Fibroblast of skin of scalp (primary cell): Measurements from ENCODE around the gene OR1E1. TPM values are rescaled to one million over a fixed set of nuclear protein-coding genes. Genes with fewer than 3 reads are reported as not detected.
"Not testable (repeated sequence)": the region's sequence is repeated elsewhere in the genome, so short reads cannot be mapped to it uniquely, and the experiment has no call there.

ENCODE experiments used
- DNase-seq: peaks from one replicate; pipeline ENCODE4 v3.0.0-alpha.2; 2013
- polyA plus RNA-seq, 2 experiments: library from polyadenylated mRNA; unstranded; fragments of 120-200 nt; gene quantifications; one replicate each; pipeline ENCODE4 v1.2.1, GENCODE V29; 2013; ENCODE audit not compliant: insufficient read length in 2 of 2

OR1E1 gene, protein sequence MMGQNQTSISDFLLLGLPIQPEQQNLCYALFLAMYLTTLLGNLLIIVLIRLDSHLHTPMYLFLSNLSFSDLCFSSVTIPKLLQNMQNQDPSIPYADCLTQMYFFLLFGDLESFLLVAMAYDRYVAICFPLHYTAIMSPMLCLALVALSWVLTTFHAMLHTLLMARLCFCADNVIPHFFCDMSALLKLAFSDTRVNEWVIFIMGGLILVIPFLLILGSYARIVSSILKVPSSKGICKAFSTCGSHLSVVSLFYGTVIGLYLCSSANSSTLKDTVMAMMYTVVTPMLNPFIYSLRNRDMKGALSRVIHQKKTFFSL
- not detected for polyA plus RNA-seq (2013, experiment 1 of 2; ENCODE audit: insufficient read length)
- not detected for polyA plus RNA-seq (2013, experiment 2 of 2; ENCODE audit: insufficient read length)

DNA sequence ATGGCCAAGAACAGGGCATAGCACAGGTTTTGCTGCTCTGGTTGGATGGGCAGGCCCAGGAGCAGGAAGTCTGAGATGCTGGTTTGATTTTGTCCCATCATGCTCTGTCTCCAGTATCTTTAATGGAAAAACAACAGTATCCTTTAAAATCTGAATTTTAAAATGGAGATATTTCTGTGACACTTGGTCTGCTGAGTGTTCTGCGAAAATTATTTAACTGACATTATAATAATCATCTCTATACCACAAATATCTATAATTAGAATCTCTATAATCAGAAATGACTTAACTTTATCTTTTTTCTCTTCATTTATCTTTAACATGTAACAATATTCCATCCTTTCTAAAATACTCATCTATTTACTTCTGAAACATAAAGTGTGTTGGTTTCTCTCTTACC, at the start of gene OR1E1:
Gene OR1E1 (minus strand): TSS at position 101 of the 400 bp plus-strand sequence. CDS start 0 bp downstream, at position 101.
- DNase-seq = no peak

DNA sequence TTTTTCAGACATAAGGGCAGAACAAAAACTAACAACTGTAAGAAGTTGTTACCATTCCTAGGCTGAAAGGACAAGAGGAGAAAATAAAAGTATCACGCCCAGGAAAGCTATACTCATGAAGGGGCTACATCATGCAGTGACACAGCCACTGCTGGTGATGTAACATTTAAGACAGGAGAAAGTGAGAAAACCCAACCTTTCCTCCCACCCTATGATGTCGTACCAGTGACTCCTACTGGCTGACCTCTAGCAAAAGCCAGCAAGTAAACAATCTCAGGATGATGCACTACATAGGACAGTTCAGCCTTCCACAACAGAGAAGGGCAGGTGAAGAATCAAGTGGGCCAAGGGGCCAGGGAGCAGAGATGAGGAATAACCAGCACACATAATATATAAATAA, 49.4 kb upstream of the OR1E1 start:
- DNase-seq = no peak

DNA sequence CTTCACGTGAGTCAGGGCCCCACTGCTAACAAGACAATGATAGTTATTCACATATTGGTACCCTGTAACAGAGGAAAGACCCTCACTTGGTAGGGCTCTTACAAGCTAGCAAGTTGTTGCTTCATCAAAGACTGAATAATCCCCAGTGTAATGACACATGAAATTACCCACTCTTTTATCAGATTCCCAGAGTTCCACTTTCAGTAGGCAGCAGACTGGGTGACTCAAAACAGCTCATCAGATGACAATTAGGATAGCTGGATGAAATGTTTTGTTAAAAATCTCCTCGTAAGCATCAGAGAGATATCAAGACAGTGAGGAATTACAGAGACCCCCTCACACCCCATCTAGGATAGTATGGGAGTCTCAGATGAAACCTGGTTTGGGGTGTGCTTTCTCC, 42.2 kb upstream of the OR1E1 start:
- DNase-seq = no peak

DNA sequence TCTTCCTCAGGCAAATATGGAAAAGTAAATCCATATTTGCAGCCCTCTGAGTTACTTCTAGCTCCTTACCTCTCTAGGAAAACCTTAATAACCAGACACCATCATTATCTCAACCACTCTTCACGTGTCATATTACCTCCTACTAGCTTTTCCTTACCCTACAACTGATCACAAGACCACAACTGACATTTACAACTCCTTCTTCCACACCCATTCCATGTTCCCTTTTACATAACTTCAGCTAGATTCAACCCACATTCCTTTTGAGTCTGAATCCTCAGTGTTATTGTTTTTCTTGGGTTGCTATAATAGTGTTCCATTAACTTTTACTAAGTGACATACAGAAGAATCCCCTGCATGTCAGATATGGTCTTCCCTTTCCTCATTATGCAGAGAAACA, 40.2 kb upstream of the OR1E1 start:
- DNase-seq = no peak

DNA sequence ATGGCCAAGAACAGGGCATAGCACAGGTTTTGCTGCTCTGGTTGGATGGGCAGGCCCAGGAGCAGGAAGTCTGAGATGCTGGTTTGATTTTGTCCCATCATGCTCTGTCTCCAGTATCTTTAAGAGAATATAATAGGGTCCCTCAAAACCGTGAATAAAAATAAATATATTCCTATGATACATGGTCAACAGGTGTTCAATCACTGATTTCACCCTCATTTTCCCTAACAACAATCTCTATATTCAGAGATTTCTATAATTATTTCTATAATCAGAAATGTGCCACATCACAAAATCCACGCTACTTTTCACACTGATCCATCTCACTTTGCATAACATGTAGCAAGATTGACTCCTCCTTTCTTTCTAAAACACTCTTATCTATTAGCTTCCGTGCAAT, 35.5 kb upstream of the OR1E1 start, which contains the start of gene OR1E2:
Gene OR1E2 (minus strand): TSS at position 101 of the 400 bp plus-strand sequence. CDS start 0 bp downstream, at position 101.
- DNase-seq = no peak

DNA sequence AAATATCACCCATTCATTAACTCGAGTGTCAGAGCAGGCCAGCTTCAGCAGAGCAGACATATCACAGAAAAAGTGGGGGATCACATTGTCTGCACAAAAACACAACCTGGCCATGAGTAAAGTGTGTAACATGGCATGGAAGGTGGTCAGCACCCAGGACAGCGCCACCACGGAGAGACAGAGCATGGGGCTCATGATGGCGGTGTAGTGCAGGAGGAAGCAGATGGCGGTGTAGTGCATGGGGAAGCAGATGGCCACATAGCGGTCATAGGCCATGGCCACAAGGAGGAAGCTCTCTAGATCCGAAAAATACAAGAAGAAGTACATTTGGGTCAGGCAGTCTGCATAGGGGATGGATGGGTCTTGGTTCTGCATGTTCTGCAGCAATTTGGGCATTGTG, 35.0 kb upstream of the OR1E1 start:
- DNase-seq = not testable (repeated sequence)

DNA sequence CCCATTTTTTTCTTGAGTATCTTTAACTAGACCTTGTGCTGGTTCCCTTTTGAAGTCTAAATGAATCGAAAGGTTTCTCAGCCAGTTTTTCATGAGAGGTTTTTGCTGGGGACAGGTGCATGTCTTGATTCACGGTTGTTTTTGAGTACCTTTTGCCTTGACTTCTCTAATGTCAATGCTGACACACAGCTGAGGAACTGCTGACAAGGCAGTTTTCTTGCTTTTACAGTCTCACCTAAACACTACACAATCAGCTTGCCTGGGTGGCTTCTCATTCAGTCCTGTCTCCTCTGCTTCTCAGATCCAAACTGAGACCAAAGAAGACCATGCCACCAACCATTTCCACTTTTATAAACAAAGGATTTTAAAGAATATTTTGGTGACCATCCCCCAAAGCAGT, 20.0 kb upstream of the OR1E1 start:
- no peak for DNase-seq

DNA sequence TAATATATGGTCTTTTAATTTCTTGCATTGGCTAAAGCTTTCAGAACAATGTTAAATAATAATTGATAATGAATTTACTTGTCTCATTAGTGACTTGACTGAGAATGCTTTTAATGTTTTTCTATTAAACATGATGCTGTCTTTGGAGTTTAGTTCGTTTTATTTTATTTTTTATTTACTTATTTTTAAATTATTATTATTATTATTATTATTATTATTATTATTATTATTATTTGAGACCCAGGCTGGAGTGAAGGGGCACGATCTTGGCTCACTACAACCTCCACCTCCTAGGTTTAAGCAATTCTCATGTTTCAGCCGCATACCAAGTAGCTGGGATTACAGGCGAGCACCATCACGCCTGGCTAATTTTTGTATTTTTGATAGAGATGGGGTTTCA, 17.4 kb upstream of the OR1E1 start:
- no peak for DNase-seq

DNA sequence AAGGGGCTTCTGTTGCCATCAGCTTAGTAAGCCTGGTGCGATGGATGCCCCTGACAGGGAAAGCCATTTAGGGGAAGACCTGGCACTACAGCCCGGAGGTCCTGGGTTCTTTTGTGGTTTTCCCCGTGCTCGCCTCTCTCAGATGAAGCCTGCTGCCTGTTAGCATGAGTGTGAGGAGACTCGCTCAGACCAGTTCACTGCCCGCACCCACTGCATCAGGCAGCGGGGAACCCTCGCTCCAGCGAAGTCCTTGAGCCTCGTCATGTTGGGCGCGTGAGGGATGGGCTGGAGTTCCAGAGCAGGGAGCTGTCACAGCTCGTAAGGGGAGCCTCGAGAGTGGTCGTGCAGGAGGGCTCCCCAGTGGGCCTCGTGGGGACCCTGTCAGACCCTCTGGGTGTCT, 14.0 kb upstream of the OR1E1 start:
- DNase-seq = not testable (repeated sequence)

DNA sequence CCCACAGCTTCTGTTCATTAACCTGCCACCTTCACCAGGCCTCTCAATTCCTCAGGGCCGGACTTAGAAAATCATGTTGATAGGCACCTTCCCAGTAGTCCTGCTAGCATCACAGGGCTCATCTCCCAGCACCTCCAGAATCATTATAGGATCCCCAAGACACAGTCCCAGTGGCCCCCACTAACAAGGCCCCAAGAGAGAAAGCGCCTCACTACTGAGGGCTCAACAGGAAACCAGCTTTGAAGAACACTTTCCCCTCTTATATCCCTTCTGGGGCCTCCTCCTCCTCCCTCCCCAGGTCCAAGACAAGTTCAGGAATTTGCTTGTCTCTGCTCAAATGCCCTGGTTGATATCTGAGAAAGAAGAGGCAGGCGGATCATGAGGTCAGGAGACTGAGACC, 12.9 kb upstream of the OR1E1 start, which contains the start of gene OR3A3:
Gene OR3A3 (plus strand): TSS at position 301 of the 400 bp plus-strand sequence.
- no peak for DNase-seq

DNA sequence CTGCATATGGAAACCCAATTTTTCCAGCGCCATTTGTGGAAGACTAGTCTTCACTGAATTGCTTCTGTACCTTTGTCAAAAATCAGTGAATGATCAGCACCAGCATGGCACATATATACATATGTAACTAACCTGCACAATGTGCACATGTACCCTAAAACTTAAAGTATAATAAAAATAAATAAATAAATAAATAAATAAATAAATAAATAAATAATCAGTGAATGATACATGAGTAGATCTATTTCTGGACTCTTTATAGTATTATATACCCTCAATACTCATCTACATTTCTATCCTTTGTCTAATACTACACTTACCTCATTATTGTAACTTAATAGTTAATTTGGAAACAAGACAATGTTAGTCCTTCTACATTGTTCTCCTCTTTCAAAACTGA, 5.6 kb upstream of the OR1E1 start:
- DNase-seq = not testable (repeated sequence)

DNA sequence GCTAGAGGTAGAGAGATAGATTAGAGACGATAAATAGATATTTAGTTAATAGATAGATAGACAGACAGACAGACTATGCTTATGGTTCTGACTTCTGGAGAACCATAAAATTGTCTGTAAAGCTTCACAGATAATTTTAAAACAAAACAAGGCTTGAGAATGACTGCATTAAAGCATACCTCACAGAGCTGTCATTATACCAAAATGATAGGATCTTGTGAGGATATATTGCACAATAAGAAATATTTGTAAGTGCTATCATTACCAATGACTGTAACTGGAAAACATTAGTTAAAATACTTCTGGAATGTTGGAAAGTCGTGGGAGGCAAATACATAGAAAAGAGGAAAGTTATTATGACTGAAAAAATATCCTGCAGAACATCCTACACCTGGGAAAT, 3.6 kb upstream of the OR1E1 start:
- no peak for DNase-seq

DNA sequence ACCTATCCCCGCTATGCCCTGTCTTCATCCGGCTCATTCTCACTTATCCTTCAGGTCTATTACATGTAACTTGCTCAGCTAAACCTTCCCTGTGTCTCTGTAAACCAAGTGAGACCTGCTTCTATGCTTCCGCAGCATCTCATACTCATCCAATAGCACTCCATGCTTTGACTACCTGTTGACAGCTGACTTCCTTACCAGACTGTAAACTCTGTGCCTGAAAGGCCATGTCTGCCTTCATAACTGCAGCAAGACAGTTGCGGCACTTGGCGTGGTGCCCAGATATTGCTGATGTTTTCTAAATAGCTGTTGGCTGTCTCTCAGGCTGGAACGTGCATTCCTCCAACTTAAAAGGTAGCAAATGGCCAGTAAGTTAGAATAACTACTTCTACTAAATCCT, 1.8 kb upstream of the OR1E1 start:
- no peak for DNase-seq

DNA sequence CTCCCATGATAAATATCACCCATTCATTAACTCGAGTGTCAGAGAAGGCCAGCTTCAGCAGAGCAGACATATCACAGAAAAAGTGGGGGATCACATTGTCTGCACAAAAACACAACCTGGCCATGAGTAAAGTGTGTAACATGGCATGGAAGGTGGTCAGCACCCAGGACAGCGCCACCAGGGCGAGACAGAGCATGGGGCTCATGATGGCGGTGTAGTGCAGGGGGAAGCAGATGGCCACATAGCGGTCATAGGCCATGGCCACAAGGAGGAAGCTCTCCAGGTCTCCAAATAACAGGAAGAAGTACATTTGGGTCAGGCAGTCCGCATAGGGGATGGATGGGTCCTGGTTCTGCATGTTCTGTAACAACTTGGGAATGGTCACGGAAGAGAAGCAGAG, 409 bp downstream of the OR1E1 start:
- not testable (repeated sequence) for DNase-seq

DNA sequence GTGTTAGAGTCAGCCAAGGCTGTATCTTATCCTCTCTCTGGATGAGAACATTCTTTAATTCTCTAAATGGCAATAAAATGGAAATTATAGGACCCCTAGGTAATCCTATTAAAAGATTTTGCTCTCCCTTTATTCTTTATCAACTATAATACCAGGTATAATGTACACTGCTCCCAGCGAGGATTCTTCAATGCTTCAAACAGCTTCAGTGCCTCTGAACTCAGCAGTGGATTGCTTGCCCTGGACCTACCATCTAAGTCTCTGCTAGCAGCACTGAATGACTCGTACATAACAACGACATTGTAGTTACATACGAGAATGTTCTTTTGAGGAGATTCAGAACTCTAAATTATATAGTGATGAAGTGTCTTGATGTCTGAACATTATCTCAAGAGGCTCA, 8.4 kb downstream of the OR1E1 start:
- DNase-seq = no peak

DNA sequence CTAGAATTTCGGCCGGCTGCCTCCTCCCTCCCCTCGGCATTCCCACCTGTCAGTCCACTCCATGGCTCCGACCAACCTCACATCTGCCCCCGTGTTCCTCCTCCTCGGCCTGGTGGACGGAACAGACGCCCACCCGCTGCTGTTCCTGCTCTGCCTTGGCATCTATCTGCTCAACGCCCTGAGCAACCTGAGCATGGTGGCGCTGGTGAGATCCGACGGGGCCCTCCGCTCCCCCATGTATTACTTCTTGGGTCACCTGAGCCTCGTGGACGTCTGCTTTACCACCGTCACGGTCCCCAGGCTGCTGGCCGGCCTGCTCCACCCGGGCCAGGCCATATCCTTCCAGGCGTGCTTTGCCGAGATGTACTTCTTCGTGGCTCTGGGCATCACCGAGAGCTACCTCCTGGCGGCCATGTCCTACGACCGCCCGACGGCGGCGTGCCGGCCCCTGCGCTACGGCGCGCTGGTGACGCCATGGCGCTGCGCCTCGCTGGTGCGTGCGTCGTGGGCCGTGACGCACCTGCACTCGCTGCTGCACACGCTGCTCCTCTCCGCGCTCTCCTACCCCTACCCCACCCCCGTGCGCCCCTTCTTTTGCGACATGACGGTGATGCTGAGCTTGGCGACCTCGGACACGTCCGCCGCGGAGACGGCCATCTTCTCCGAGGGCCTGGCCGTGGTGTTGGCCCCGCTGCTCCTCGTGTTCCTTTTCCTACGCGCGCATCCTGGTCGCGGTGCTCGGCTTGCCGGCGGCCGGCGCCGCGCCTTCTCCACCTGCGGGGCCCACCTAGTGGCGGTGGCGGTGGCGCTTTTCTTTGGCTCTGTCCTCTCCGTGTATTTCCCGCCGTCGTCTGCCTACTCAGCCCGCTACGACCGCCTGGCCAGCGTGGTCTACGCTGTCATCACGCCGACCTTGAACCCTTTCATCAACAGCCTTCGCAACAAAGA, 12.1 kb downstream of the OR1E1 start, which contains the start of gene OR3A2:
Gene OR3A2 (minus strand): TSS at position 440 of the 948 bp plus-strand sequence.
- peak; percentile 35 for DNase-seq

DNA sequence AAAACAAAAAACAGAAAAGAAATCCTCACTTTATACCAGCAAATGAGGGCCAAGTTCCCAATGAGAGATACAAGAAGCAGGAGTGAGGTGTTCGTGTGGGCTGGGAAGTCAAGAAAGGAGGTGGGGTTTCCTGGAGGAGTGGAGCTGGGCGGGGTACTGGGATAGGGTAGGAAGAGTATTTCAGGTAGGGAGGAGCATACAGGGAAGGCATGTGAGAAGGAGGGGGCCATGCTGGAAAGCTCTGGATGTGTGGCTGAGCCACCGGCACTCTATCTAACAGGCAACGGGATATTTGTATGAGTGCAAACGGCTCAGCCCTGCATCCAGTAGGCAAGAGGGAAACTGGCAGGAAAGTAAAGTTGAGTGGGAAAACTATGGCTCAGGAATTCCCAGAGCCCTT, 16.3 kb downstream of the OR1E1 start:
- no peak for DNase-seq

DNA sequence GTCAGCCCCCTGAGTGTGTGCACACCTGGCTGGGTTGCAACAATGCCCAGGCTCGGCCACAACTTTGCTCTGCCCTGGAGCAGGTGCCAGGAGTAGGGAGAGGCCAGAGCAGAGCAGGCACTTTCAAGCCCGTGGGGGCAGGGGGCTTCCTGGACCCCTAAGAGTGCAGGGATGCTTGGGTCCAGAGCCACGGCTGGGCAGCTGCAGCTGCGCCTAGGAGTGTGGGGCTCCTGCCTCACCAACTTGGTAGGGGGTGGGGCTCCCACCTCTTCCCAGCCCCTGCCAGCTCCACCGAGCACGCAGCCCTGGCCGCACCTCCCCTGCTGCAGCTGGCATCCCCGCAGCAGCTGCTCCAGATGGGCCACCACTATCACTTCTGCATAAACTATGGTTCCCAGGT, 19.9 kb downstream of the OR1E1 start:
- no peak for DNase-seq

DNA sequence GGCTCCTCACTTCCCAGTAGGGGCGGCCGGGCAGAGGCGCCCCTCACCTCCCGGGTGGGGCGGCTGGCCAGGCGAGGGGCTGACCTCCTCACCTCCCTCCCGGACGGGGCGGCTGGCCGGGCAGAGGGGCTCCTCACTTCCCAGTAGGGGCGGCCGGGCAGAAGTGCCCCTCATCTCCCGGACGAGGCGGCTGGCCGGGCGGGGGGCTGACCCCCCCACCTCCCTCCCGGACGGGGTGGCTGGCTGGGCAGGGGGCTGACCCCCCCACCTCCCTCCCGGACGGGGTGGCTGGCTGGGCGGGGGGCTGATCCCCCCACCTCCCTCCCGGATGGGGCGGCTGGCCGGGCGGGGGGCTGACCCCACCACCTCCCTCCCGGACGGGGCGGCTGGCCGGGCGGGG, 27.0 kb downstream of the OR1E1 start:
- DNase-seq = not testable (repeated sequence)
